Naive thymus-derived CD4-positive, alpha-beta T cell (primary cell): Measurements from ENCODE around the gene TRAF3IP3. TPM values are rescaled to one million over a fixed set of nuclear protein-coding genes. Genes with fewer than 3 reads are reported as not detected.

Experiments used
- ATAC-seq: fragments of 150-1000 bp; cut with Tn5 transposase; 2 replicates; pipeline ENCODE4 v1.10.0; 2021; ENCODE audit warnings: mild to moderate bottlenecking, moderate library complexity
- CTCF ChIA-PET: fragments of 350-600 bp; sonication (Branson Sonifier 250); formaldehyde crosslinking; loops from one replicate; lab custom pipeline; 2021; ENCODE audit warnings: antibody characterized with exemption; lab: Charles Lee
- POLR2A ChIA-PET: fragments of 350-600 bp; sonication (Branson Sonifier 250); formaldehyde crosslinking; loops from one replicate; lab custom pipeline; 2021; ENCODE audit warnings: antibody characterized with exemption, inconsistent platforms; lab: Charles Lee
- DNase-seq, 9 donors: peaks; one replicate each; pipeline versions ENCODE4 v3.0.0 to v3.0.0-alpha.2; 2020 to 2022; ENCODE audit warnings: mixed read lengths in 1 of 9
- H3K27ac ChIP-seq: one replicate; pipeline ENCODE4 v1.7.0; 2013; ENCODE audit warnings: mild to moderate bottlenecking, low read depth, low read length, moderate library complexity
- H3K27me3 ChIP-seq, 2 donors: one replicate each; pipeline ENCODE4 v1.7.0; 2013; ENCODE audit warnings: low read length in 2 of 2, mild to moderate bottlenecking in 2 of 2, moderate library complexity in 2 of 2; ENCODE audit not compliant: control insufficient read depth in 2 of 2, insufficient read depth in 2 of 2
- H3K36me3 ChIP-seq, 3 experiments: 1 replicate in 2 of 3; 2 replicates in 1 of 3; pipeline ENCODE4 v1.7.0; 2013; ENCODE audit warnings: low read length in 3 of 3, mild to moderate bottlenecking in 3 of 3, moderate library complexity in 1 of 3; ENCODE audit not compliant: insufficient read depth in 3 of 3, control insufficient read depth in 2 of 3
- H3K4me1 ChIP-seq, 2 donors: one replicate each; pipeline ENCODE4 v1.7.0; 2013; ENCODE audit warnings: low read length in 2 of 2, mild to moderate bottlenecking in 2 of 2, moderate library complexity in 1 of 2; ENCODE audit not compliant: control insufficient read depth in 2 of 2, insufficient read depth in 2 of 2
- H3K4me3 ChIP-seq: 2 replicates; pipeline ENCODE4 v1.7.0; 2013; ENCODE audit warnings: mild to moderate bottlenecking, low read length
- H3K9me3 ChIP-seq, 3 experiments: 1 replicate in 2 of 3; 2 replicates in 1 of 3; pipeline ENCODE4 v1.7.0; 2013; ENCODE audit warnings: low read length in 3 of 3; ENCODE audit not compliant: control insufficient read depth in 2 of 3
- H3K27ac Mint-ChIP-seq, 9 donors: one replicate each; pipeline ENCODE4 v1.8.0; 2020 to 2022; ENCODE audit warnings: mixed read lengths in 9 of 9, mild to moderate bottlenecking in 8 of 9, moderate library complexity in 5 of 9, inconsistent platforms in 2 of 9
- H3K27me3 Mint-ChIP-seq, 5 donors: one replicate each; pipeline ENCODE4 v1.8.0; 2021 to 2022; ENCODE audit warnings: mixed read lengths in 5 of 5, mild to moderate bottlenecking in 1 of 5
- H3K36me3 Mint-ChIP-seq, 5 donors: one replicate each; pipeline ENCODE4 v1.8.0; 2020 to 2022; ENCODE audit warnings: mixed read lengths in 5 of 5, mild to moderate bottlenecking in 3 of 5, inconsistent platforms in 1 of 5
- H3K4me1 Mint-ChIP-seq, 7 donors: one replicate each; pipeline ENCODE4 v1.8.0; 2020 to 2022; ENCODE audit warnings: mixed read lengths in 7 of 7, mild to moderate bottlenecking in 3 of 7, inconsistent platforms in 1 of 7
- H3K4me3 Mint-ChIP-seq, 10 donors: one replicate each; pipeline ENCODE4 v1.8.0; 2020 to 2022; ENCODE audit warnings: mild to moderate bottlenecking in 10 of 10, mixed read lengths in 10 of 10, moderate library complexity in 6 of 10, inconsistent platforms in 2 of 10
- H3K9me3 Mint-ChIP-seq, 11 donors: one replicate each; pipeline ENCODE4 v1.8.0; 2020 to 2022; ENCODE audit warnings: mixed read lengths in 11 of 11, mild to moderate bottlenecking in 4 of 11, inconsistent platforms in 1 of 11, moderate library complexity in 1 of 11
- intact Hi-C, 2 donors: fragments of 100-400 bp; cut with micrococcal nuclease; formaldehyde crosslinking; loops; one replicate each; pipeline ENCODE4 v1.15.1; 2023
- polyA plus RNA-seq, 2 donors: library from polyadenylated mRNA; unstranded; fragments of 300-500 nt; fragmentation: Illumina TruSeq; gene quantifications; one replicate each; pipeline ENCODE4 v1.2.3, GENCODE V29; 2021
- total RNA-seq, 6 experiments: library from RNA in 5 of 6; stranded (reverse) in 5 of 6; gene quantifications; 1 replicate in 5 of 6; 2 replicates in 1 of 6; pipeline ENCODE4 v1.2.3 and lab custom pipeline; 2021 to 2026

Gene TRAF3IP3
- total and polyA plus RNA-seq, 7 experiments from 2014 or later, result 303 to 746 (median 450) TPM

DNA sequence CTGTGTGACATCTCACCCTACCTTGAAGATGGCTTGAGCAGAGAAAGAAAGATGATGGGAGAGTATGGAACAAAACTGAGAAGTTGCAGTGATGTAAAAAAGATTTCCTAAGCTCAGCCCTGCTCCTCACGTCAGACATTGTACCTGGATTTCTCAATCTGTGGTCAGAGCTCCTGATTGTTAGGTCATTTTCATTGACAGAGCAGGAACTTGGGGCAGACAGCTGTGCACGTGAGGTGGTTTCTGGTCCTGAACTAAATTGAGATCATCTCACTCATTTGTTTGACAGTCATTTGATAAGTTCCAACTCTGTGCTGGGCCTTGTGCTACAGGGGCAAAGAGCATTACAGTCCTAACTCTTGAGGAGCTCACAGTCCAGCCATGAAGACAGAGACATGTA lies 10.2 kb downstream of the TRAF3IP3 start:
- Histone ChIP-seq H3K9me3 (no peaks in the 10 kb centered on the region), H3K27me3 (no peaks in the 10 kb centered on the region), H3K27ac (peak overlapping the region; percentile 83), H3K4me1 (peaks cover 24 to 58% of the 10 kb centered on the region in 2 donors), H3K4me3 (no peak overlapping the region), H3K36me3 (peaks cover 30 to 56% (median 32%) of the 10 kb centered on the region in 3 experiments)
- no peaks in the 10 kb centered on the region for H3K27me3 Mint-ChIP-seq
- ATAC-seq (no peak), DNase-seq (no peak)
- peaks cover 0 to 2% (median 0%) of the 10 kb centered on the region in 11 donors for H3K9me3 Mint-ChIP-seq
- intact Hi-C loops, result loop anchor here (5.0 kb wide), 2 partner anchors 1491 to 1811 kb away; partner anchors contain the start of genes SLC30A1 (in 2 of the 2) and RCOR3 (in 1 of the 2)
- peak overlapping the region in 2 of 10 donors; percentile 73 to 77 for H3K4me3 Mint-ChIP-seq
- H3K4me1 Mint-ChIP-seq, result peaks cover 56 to 71% (median 65%) of the 10 kb centered on the region in 7 donors
- ChIA-PET CTCF (interaction anchor here (1.1 to 5.7 kb wide), 4 partner anchors 9 to 28 kb away, joined by 3 to 63 read pairs (median 13); partner anchors contain the start of gene TRAF3IP3), POLR2A (interaction anchor here (1.1 to 37.2 kb wide), 4 partner anchors 7 to 42 kb away, joined by 4 to 1558 read pairs (median 782); partner anchors contain the start of genes C1orf74 and TRAF3IP3)
- H3K27ac Mint-ChIP-seq, result peak overlapping the region in 4 of 9 donors; percentile 68 to 97 (median 78)
- H3K36me3 Mint-ChIP-seq, result peaks cover 20 to 70% (median 63%) of the 10 kb centered on the region in 5 donors

DNA sequence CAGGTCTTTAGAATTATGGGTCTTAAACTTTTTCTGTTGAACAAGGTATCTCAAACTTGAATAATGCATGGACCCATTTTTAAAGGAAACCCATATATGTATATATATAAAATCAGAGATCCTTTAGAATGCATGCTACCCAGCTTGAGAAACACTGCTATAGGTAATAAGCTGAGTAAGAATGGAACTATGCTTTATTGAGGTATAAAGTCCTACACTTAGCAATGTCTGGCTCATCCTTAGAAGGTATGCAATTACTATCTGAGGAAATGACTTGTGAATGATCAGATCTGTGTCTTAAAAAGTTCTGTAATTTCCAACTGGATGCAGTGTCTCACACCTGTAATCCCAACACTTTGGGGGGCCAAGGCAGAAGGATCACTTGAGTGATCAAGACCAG lies 11.2 kb downstream of the TRAF3IP3 start:
- ChIA-PET CTCF (interaction anchor here (0.6 to 5.7 kb wide), 8 partner anchors 10 to 1114 kb away, joined by 3 to 63 read pairs (median 4); partner anchors contain the start of gene TRAF3IP3), POLR2A (interaction anchor here (1.1 to 37.2 kb wide), 6 partner anchors 8 to 57 kb away, joined by 4 to 1558 read pairs (median 40); partner anchors contain the start of genes C1orf74, TRAF3IP3 and UTP25)
- Mint-ChIP-seq H3K4me3 (peak overlapping the region in 2 of 10 donors; percentile 73 to 77), H3K36me3 (peaks cover 18 to 59% (median 53%) of the 10 kb centered on the region in 5 donors), H3K9me3 (peaks cover 0 to 2% (median 0%) of the 10 kb centered on the region in 11 donors), H3K27me3 (no peaks in the 10 kb centered on the region), H3K27ac (peak overlapping the region in 4 of 9 donors; percentile 68 to 97 (median 78)), H3K4me1 (peaks cover 46 to 60% (median 55%) of the 10 kb centered on the region in 7 donors)
- Histone ChIP-seq H3K4me3 (peak overlapping the region; percentile 88), H3K9me3 (no peaks in the 10 kb centered on the region), H3K27ac (peak overlapping the region; percentile 83), H3K4me1 (peaks cover 31 to 57% of the 10 kb centered on the region in 2 donors), H3K36me3 (peaks cover 21 to 47% (median 21%) of the 10 kb centered on the region in 3 experiments), H3K27me3 (no peaks in the 10 kb centered on the region)
- no peak for DNase-seq
- no peak for ATAC-seq
- intact Hi-C loops, result loop anchor here (5.0 kb wide), 2 partner anchors 1490 to 1810 kb away; partner anchors contain the start of genes SLC30A1 (in 2 of the 2) and RCOR3 (in 1 of the 2)

DNA sequence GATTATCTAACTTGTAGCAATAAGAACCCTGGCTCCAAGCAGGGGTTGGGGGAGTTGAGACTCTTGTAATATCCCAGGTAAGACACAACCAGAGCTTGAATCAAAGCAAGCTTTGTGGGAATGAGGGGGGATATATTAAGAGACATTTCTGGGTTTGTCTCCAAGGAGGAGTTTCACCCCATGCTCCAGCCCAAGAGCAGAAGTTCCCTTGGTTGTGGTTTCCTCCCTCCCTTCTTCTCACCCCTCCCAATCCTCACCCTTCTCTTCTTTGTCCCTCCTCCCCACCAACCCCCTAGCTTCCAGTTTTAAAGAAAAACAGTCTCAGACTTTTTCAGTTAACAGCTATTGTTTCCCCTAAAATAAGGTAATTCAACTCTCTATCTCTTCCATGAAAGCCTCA lies 11.9 kb downstream of the TRAF3IP3 start:
- Mint-ChIP-seq H3K36me3 (peaks cover 18 to 54% (median 47%) of the 10 kb centered on the region in 5 donors), H3K9me3 (peaks cover 0 to 2% (median 0%) of the 10 kb centered on the region in 11 donors), H3K27me3 (no peaks in the 10 kb centered on the region), H3K4me1 (peaks cover 41 to 54% (median 49%) of the 10 kb centered on the region in 7 donors), H3K27ac (no peak overlapping the region), H3K4me3 (no peak overlapping the region)
- intact Hi-C loops, result loop anchor here (1.0 to 5.0 kb wide), 5 partner anchors 11 to 1810 kb away; partner anchors contain the start of genes SLC30A1 (in 2 of the 2), TRAF3IP3 (in 2 of the 2), UTP25 (in 2 of the 2) and RCOR3 (in 1 of the 2)
- POLR2A ChIA-PET, result interaction anchor here (1.1 to 37.2 kb wide), 5 partner anchors 8 to 82 kb away, joined by 3 to 1558 read pairs (median 62); partner anchors contain the start of genes C1orf74, TRAF3IP3 and UTP25
- peak overlapping the region; percentile 83 for H3K27ac ChIP-seq
- ATAC-seq, result no peak
- H3K36me3 ChIP-seq, result peaks cover 14 to 47% (median 15%) of the 10 kb centered on the region in 3 experiments
- H3K4me1 ChIP-seq, result peaks cover 34 to 57% of the 10 kb centered on the region in 2 donors
- CTCF ChIA-PET, result interaction anchor here (0.6 to 5.7 kb wide), 9 partner anchors 11 to 1115 kb away, joined by 3 to 63 read pairs (median 9); partner anchors contain the start of genes C1orf74 and TRAF3IP3
- H3K27me3 ChIP-seq, result no peaks in the 10 kb centered on the region
- H3K4me3 ChIP-seq, result peak overlapping the region; percentile 88
- no peaks in the 10 kb centered on the region for H3K9me3 ChIP-seq
- DNase-seq, result no peak

DNA sequence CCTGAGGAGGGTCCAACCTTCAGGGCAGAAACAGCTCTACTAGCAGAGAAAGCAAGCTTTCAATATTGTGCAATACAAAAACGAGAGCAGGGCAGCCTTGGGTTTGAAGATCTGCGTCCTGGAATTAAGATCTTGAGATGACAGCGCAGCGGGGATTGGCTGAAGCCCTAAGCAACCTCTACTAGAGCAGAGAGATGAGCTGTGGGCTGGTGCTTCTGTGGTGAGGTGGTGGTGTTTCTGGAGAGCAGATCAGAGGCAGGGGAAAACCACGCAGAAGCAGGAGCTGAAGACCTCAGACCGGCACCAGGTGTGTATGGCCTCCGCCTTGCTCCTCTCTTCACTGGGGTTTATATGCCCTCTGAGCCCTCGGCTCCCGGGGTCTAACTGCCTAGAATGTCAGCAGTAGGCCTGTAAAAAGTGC lies 12.5 kb downstream of the TRAF3IP3 start:
- DNase-seq (peak; percentile 44 to 86 (median 82)), ATAC-seq (peak; percentile 89)
- intact Hi-C loops, result loop anchor here (1.0 to 5.0 kb wide), 5 partner anchors 12 to 1809 kb away; partner anchors contain the start of genes SLC30A1 (in 2 of the 2), TRAF3IP3 (in 2 of the 2), UTP25 (in 2 of the 2) and RCOR3 (in 1 of the 2)
- peaks cover 0 to 2% (median 0%) of the 10 kb centered on the region in 11 donors for H3K9me3 Mint-ChIP-seq
- H3K4me3 Mint-ChIP-seq, result no peak overlapping the region
- peaks cover 18 to 54% (median 46%) of the 10 kb centered on the region in 5 donors for H3K36me3 Mint-ChIP-seq
- Histone ChIP-seq H3K27ac (peak overlapping the region; percentile 83), H3K36me3 (peaks cover 11 to 47% (median 12%) of the 10 kb centered on the region in 3 experiments), H3K9me3 (no peaks in the 10 kb centered on the region), H3K4me3 (peak overlapping the region; percentile 88), H3K27me3 (no peaks in the 10 kb centered on the region), H3K4me1 (peaks cover 34 to 58% of the 10 kb centered on the region in 2 donors)
- no peak overlapping the region for H3K27ac Mint-ChIP-seq
- no peaks in the 10 kb centered on the region for H3K27me3 Mint-ChIP-seq
- H3K4me1 Mint-ChIP-seq, result peaks cover 37 to 47% (median 43%) of the 10 kb centered on the region in 7 donors
- ChIA-PET CTCF (interaction anchor here (1.1 to 5.7 kb wide), 7 partner anchors 11 to 199 kb away, joined by 3 to 63 read pairs (median 14); partner anchors contain the start of genes C1orf74 and TRAF3IP3), POLR2A (interaction anchor here (1.1 to 37.2 kb wide), 6 partner anchors 9 to 83 kb away, joined by 3 to 1558 read pairs (median 40); partner anchors contain the start of genes C1orf74, TRAF3IP3 and UTP25)

DNA sequence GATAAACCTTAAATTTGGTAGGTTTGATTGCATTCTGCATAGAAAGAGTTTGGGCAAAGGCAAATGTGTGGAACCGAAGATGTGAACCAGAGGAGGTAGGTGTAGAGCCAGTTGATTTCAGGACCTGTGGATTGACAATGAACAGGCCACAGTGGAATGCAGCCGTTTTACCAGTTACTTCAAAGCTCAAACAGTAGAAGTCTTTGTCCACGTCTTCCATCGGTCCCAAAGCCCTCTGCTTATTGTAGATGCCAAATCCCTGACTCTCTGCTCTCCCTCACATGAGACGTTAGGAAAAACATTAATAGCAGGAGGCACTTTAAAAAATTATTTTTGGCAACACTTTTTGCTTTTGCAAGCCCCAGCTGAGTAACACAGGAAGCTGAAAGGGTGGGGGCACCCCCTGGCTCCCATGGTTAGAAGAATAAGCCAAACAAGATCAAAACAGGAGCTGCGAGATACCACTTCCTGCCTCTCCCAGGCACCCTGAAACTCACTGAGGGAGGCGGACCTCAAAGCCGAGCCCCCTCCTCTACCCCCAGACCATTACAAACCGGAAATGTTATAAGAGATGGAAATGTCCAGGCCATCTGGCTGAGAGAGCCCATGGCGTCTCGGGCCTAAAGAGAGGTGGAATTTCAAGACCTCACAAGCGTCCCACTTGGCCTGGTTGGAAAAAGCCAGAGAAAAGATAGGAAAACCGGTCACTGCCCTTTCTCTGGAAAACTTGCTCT lies 13.5 kb downstream of the TRAF3IP3 start:
- peak; percentile 80 for ATAC-seq
- Mint-ChIP-seq H3K4me1 (peaks cover 31 to 40% (median 35%) of the 10 kb centered on the region in 7 donors), H3K4me3 (no peak overlapping the region), H3K9me3 (peaks cover 0 to 2% (median 0%) of the 10 kb centered on the region in 11 donors), H3K27ac (no peak overlapping the region), H3K27me3 (no peaks in the 10 kb centered on the region), H3K36me3 (peaks cover 20 to 47% (median 40%) of the 10 kb centered on the region in 5 donors)
- Histone ChIP-seq H3K9me3 (no peaks in the 10 kb centered on the region), H3K4me1 (peaks cover 44 to 58% of the 10 kb centered on the region in 2 donors), H3K36me3 (peaks cover 9 to 47% (median 13%) of the 10 kb centered on the region in 3 experiments), H3K27me3 (no peaks in the 10 kb centered on the region), H3K4me3 (peak overlapping the region; percentile 88), H3K27ac (peak overlapping the region; percentile 83)
- ChIA-PET CTCF (interaction anchor here (0.6 to 5.7 kb wide), 12 partner anchors 10 to 214 kb away, joined by 3 to 63 read pairs (median 4); partner anchors contain the start of genes C1orf74 and TRAF3IP3), POLR2A (interaction anchor here (1.0 to 37.2 kb wide), 9 partner anchors 8 to 79 kb away, joined by 3 to 1558 read pairs (median 4); partner anchors contain the start of genes C1orf74, TRAF3IP3 and UTP25)
- peak in 8 of 9 donors; percentile 73 to 85 (median 83) for DNase-seq
- intact Hi-C loops, result loop anchor here (1.0 to 5.0 kb wide), 5 partner anchors 15 to 1808 kb away; partner anchors contain the start of genes C1orf74 (in 2 of the 2), SLC30A1 (in 2 of the 2) and RCOR3 (in 1 of the 2)
